ENCODE measurements around the gene DLG2. TPM values are rescaled to one million over a fixed set of nuclear protein-coding genes. Genes with fewer than 3 reads are reported as not detected.

Gene DLG2
- total RNA-seq, 1 donor: 1.3 TPM

DNA sequence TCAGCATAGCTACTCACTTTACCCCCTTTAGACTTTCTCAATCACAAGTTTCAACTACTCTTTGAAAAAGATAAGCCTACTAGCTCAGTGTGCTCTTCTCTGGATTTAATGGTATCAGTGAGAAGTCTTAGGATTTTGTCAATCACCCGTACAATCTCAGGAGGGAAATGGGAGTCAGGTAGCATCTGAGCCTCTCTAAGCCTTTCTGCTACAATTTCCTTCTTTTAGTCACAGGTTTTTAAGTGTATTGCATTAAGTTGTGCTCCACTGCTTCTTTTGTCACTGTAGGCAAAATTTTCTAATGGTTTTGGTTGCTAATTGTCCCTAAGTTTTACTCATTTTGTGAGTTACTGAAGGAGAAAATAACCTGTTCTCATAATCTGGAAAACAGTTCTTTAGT is 1582.4 kb downstream of the DLG2 start:
- TF ChIP-seq, protein P1, sequence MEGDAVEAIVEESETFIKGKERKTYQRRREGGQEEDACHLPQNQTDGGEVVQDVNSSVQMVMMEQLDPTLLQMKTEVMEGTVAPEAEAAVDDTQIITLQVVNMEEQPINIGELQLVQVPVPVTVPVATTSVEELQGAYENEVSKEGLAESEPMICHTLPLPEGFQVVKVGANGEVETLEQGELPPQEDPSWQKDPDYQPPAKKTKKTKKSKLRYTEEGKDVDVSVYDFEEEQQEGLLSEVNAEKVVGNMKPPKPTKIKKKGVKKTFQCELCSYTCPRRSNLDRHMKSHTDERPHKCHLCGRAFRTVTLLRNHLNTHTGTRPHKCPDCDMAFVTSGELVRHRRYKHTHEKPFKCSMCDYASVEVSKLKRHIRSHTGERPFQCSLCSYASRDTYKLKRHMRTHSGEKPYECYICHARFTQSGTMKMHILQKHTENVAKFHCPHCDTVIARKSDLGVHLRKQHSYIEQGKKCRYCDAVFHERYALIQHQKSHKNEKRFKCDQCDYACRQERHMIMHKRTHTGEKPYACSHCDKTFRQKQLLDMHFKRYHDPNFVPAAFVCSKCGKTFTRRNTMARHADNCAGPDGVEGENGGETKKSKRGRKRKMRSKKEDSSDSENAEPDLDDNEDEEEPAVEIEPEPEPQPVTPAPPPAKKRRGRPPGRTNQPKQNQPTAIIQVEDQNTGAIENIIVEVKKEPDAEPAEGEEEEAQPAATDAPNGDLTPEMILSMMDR (IDR thresholded peaks at IDR 0.05; ENCODE audit: insufficient read depth, low read depth, low read length): no peak
- H3K4me3 ChIP-seq (ENCODE audit: low read depth, low read length): no peak overlapping the region
- DNase-seq (ENCODE audit: low read depth): no peak

DNA sequence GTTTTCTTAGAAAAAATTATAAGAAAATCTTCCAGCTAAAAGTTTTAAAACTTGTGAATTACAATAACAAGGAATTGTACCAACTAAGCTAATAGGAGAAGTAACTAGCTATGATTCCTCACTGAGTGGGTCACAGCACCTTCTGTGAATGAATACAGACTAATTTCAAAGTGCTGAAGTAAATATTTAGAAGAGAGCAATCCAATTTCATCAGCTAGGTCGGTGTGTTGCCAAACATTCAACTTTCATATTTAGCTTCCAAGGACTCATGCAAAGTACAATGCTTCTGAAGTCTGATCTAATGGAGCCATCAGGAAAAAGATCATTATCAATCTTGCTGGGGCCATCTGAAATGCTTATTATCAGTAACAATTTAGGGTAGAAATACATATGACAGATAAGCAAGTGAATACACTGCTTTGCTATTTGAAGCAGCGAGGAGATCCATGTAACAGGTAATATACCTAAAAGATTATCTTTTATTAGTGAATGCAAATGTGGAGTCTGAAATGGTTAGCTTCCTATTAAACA is 1590.4 kb downstream of the DLG2 start:
- H3K4me3 ChIP-seq (ENCODE audit: low read depth, low read length): no peak overlapping the region
- TF ChIP-seq, protein P1 (IDR thresholded peaks at IDR 0.05; ENCODE audit: insufficient read depth, low read depth, low read length): no peak
- DNase-seq (ENCODE audit: low read depth): no peak

DNA sequence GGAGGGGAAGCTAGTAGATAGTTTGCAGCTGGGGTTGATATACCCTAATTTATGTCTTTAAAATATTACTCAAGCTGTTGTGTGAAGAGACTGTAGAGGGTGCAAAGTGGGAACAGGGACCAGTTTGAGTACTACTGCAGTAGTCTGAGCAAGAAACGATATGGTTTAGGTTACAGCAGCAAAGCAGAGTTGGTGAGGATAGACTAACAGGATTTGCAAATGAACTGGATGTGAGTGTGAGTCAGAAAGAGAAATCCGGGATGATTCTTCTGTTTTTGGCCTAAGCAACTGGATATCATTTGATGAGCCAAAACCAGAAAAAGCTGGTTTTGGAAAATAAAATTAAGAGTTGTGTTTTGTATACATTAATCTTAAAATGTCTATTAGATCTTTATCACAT is 1591.5 kb downstream of the DLG2 start:
- DNase-seq (ENCODE audit: low read depth): no peak
- no peak overlapping the region for H3K4me3 ChIP-seq (ENCODE audit: low read depth, low read length)
- TF ChIP-seq, protein P1 (IDR thresholded peaks at IDR 0.05; ENCODE audit: insufficient read depth, low read depth, low read length): no peak

DNA sequence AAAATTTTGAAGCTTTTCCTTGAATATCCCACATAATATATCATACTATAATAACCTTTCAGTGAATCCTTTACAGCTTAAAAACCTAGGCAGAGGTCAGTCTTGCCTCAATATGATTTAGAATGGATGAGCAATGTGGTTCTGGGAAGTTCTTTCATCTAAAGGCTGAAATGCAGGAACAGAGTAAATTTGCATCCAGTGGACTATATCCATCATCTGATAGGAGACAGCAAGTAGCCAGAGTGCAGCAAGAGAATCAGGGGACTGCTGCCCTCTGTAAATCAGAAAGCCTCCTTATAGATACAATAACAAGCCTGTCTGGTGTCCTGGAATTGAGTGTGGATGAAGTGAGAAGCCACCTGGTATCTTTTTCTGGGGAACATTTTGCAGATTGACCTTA is 1592.7 kb downstream of the DLG2 start:
- TF ChIP-seq, protein P1 (IDR thresholded peaks at IDR 0.05; ENCODE audit: insufficient read depth, low read depth, low read length): no peak
- no peak overlapping the region for H3K4me3 ChIP-seq (ENCODE audit: low read depth, low read length)
- DNase-seq (ENCODE audit: low read depth): no peak

DNA sequence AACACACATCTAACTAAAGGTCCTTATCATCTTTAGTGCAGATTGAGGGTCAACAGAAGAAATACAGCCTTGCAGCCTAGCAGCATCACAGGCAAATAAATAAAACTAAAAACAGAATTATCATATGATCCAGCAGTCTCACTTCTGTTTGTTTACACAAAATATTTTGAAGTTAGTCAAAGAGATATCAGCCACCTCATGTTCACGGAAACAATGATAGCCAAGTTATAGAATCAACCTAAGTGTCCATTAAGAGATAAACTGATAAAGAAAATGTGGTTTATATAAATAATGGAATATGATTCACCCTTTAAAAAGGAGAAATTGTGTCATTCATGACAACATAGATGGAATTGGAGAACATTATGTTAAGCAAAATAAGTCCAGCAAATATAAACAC is 1602.9 kb downstream of the DLG2 start:
- no peak for DNase-seq (ENCODE audit: low read depth)
- TF ChIP-seq, protein P1 (IDR thresholded peaks at IDR 0.05; ENCODE audit: insufficient read depth, low read depth, low read length): no peak
- no peak overlapping the region for H3K4me3 ChIP-seq (ENCODE audit: low read depth, low read length)

DNA sequence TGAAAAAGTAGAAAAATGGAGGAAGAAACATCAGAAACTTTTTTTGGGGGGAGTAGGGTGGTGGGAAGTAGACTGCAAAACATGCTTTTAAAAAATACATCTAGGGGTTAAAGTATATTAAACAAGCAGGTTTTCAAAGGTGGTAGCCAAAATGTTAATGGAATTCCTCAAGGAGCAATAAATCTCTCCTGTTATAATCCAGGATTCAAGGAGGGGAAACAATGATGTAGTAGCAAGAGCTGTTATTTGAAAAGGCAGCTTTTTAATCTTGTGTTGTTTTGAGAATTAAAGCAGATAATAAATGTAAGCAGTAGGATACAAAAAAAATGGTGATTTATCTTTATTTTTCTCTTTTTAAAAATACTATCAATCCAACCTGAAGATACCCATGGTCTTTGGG is 1604.4 kb downstream of the DLG2 start:
- TF ChIP-seq, protein P1 (IDR thresholded peaks at IDR 0.05; ENCODE audit: insufficient read depth, low read depth, low read length): no peak
- no peak overlapping the region for H3K4me3 ChIP-seq (ENCODE audit: low read depth, low read length)
- DNase-seq (ENCODE audit: low read depth): no peak

DNA sequence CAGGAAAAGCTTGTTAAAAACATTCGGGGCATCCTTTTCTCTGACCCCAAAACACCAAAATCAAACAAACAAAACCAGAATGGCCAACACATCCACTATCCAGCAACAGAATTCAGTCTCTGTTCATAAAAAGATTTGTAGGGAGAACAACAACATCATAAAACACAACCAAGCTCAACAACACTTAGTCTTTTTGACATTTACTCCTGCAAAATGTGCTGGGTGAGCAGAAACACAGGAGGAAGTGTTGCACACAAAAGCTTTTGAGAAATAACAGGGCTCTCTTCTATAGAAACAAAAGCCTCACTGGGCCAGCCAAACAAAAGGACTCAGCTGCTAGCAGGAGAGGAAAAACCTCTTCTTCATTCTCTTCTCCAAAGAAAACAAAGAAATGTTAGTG is 1604.9 kb downstream of the DLG2 start:
- TF ChIP-seq, protein P1 (IDR thresholded peaks at IDR 0.05; ENCODE audit: insufficient read depth, low read depth, low read length): no peak
- no peak overlapping the region for H3K4me3 ChIP-seq (ENCODE audit: low read depth, low read length)
- DNase-seq (ENCODE audit: low read depth): peak; percentile 24
